PC-9 (cell line): Measurements from ENCODE around the gene BHLHE41. TPM values are rescaled to one million over a fixed set of nuclear protein-coding genes. Genes with fewer than 3 reads are reported as not detected.
A peak's percentile ranks its signal among the peaks of the same experiment; 100 is the strongest.

ENCODE experiments used
- BruUV-seq: library from RNA; stranded (reverse); fragments of 400-500 nt; replicated peaks from 2 replicates; lab custom pipeline; 2021; lab: Mats Ljungman, UMichigan
- CTCF ChIA-PET: fragments of 300-600 bp; sonication (Branson Sonifier 250); formaldehyde crosslinking; loops from one replicate; lab custom pipeline; 2022; ENCODE audit warnings: antibody characterized with exemption; lab: Charles Lee
- POLR2A ChIA-PET: fragments of 300-600 bp; sonication (Branson Sonifier 250); formaldehyde crosslinking; loops from one replicate; lab custom pipeline; 2022; ENCODE audit warnings: antibody characterized with exemption; ENCODE audit not compliant: unreplicated experiment; lab: Charles Lee
- DNase-seq, 2 experiments: peaks; one replicate each; pipeline versions ENCODE4 v3.0.0 to v3.0.0-alpha.2; 2015 to 2022; ENCODE audit warnings: mixed read lengths in 1 of 2
- H2AFZ ChIP-seq: fragments of 200-600 bp; sonication (generic); 2 replicates; pipeline ENCODE4 v1.8.1; 2017; ENCODE audit warnings: antibody characterized with exemption
- H3F3A ChIP-seq: fragments of 200-600 bp; sonication (generic); 2 replicates; pipeline ENCODE4 v1.8.1; 2017; ENCODE audit warnings: antibody characterized with exemption, mild to moderate bottlenecking, low read depth; ENCODE audit not compliant: insufficient read depth
- H3K27ac ChIP-seq: fragments of 200-600 bp; sonication (generic); 2 replicates; pipeline ENCODE4 v1.6.1; 2016; ENCODE audit warnings: mixed run types
- H3K27me3 ChIP-seq: fragments of 200-600 bp; sonication (generic); 2 replicates; pipeline ENCODE4 v1.6.1; 2016; ENCODE audit warnings: low read depth, mixed run types; ENCODE audit not compliant: insufficient read depth
- H3K36me3 ChIP-seq: fragments of 200-600 bp; sonication (generic); 2 replicates; pipeline ENCODE4 v1.6.1; 2016; ENCODE audit warnings: low read depth, mixed run types
- H3K4me1 ChIP-seq: fragments of 200-600 bp; sonication (generic); replicated peaks from 2 replicates; pipeline ENCODE4 v1.6.1; 2016; ENCODE audit warnings: mixed run types; ENCODE audit not compliant: insufficient read depth
- H3K4me2 ChIP-seq: fragments of 200-600 bp; sonication (generic); 2 replicates; pipeline ENCODE4 v1.6.1; 2017; ENCODE audit warnings: mixed run types
- H3K4me3 ChIP-seq: fragments of 200-600 bp; sonication (generic); 2 replicates; pipeline ENCODE4 v1.6.1; 2016; ENCODE audit warnings: mixed run types
- H3K79me2 ChIP-seq: fragments of 200-600 bp; sonication (generic); 2 replicates; pipeline ENCODE4 v1.6.1; 2017; ENCODE audit warnings: low read depth, mixed run types
- H3K9me2 ChIP-seq: fragments of 200-600 bp; sonication (generic); 2 replicates; pipeline ENCODE4 v1.8.1; 2017; ENCODE audit warnings: mild to moderate bottlenecking; ENCODE audit not compliant: insufficient read depth
- H3K9me3 ChIP-seq: fragments of 200-600 bp; sonication (generic); 2 replicates; pipeline ENCODE4 v1.8.1; 2016; ENCODE audit warnings: low read depth; ENCODE audit not compliant: insufficient read depth
- H4K20me1 ChIP-seq: fragments of 200-600 bp; sonication (generic); 2 replicates; pipeline ENCODE4 v1.8.1; 2017; ENCODE audit not compliant: insufficient read depth
- EZH2 ChIP-seq: fragments of 200-600 bp; sonication (generic); IDR thresholded peaks from 2 replicates; pipeline ENCODE4 v1.8.0; 2017; ENCODE audit warnings: antibody characterized with exemption, low read depth
- intact Hi-C: fragments of 100-400 bp; cut with micrococcal nuclease; formaldehyde crosslinking; loops from one replicate; pipeline ENCODE4 v1.10.0; 2022; ENCODE audit not compliant: unreplicated experiment
- total RNA-seq: library from RNA; stranded (reverse); gene quantifications from 2 replicates; pipeline ENCODE4 v1.2.3, GENCODE V29; 2021
- TF ChIP-seq, protein P1 (sequence below): fragments of 200-600 bp; sonication (generic); conservative IDR thresholded peaks from 2 replicates; pipeline ENCODE4 v1.6.1; 2017; ENCODE audit warnings: mixed run types, antibody characterized with exemption, mild to moderate bottlenecking, moderate library complexity

Gene BHLHE41
- total RNA-seq, 1 experiment from 2014 or later: 57.1 TPM

- Histone ChIP-seq H3K79me2 (no peaks in the 10 kb centered on the region), H3K4me3 (no peak overlapping the region), H2AFZ (no peak overlapping the region), H4K20me1 (no peaks in the 10 kb centered on the region), H3K36me3 (no peaks in the 10 kb centered on the region), H3F3A (peaks cover 17% of the 10 kb centered on the region), H3K27ac (no peak overlapping the region), H3K4me1 (peaks cover 30% of the 10 kb centered on the region), H3K27me3 (no peaks in the 10 kb centered on the region), H3K9me3 (no peaks in the 10 kb centered on the region), H3K4me2 (no peak overlapping the region), H3K9me2 (no peaks in the 10 kb centered on the region)
- CTCF ChIA-PET: interaction anchor here (0.6 to 0.7 kb wide), 2 partner anchors 13 to 38 kb away, joined by 3 read pairs; no protein-coding TSS in a partner anchor
- no peak for DNase-seq
- intact Hi-C loops: no loop called here
- BruUV-seq: no TSS peak
- TF ChIP-seq EZH2: no peak
- TF ChIP-seq, protein P1, sequence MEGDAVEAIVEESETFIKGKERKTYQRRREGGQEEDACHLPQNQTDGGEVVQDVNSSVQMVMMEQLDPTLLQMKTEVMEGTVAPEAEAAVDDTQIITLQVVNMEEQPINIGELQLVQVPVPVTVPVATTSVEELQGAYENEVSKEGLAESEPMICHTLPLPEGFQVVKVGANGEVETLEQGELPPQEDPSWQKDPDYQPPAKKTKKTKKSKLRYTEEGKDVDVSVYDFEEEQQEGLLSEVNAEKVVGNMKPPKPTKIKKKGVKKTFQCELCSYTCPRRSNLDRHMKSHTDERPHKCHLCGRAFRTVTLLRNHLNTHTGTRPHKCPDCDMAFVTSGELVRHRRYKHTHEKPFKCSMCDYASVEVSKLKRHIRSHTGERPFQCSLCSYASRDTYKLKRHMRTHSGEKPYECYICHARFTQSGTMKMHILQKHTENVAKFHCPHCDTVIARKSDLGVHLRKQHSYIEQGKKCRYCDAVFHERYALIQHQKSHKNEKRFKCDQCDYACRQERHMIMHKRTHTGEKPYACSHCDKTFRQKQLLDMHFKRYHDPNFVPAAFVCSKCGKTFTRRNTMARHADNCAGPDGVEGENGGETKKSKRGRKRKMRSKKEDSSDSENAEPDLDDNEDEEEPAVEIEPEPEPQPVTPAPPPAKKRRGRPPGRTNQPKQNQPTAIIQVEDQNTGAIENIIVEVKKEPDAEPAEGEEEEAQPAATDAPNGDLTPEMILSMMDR: no peak
- POLR2A ChIA-PET: interaction anchor here (0.5 kb wide), 1 partner anchor 234 kb away, joined by 3 read pairs; no protein-coding TSS in a partner anchor
Observed at GRCh38 chr12:26157001-26157400, 32.2 kb upstream of the BHLHE41 start.

- Histone ChIP-seq H3K27me3 (no peaks in the 10 kb centered on the region), H3K27ac (no peak overlapping the region), H2AFZ (no peak overlapping the region), H3K4me2 (no peak overlapping the region), H4K20me1 (no peaks in the 10 kb centered on the region), H3K36me3 (no peaks in the 10 kb centered on the region), H3K79me2 (no peaks in the 10 kb centered on the region), H3F3A (peaks cover 19% of the 10 kb centered on the region), H3K4me3 (no peak overlapping the region), H3K4me1 (peaks cover 37% of the 10 kb centered on the region), H3K9me2 (no peaks in the 10 kb centered on the region), H3K9me3 (no peaks in the 10 kb centered on the region)
- intact Hi-C loops: no loop called here
- BruUV-seq: no TSS peak
- ChIA-PET CTCF (interaction anchor here (0.7 kb wide), 1 partner anchor 13 kb away, joined by 3 read pairs; no protein-coding TSS in a partner anchor), POLR2A (interaction anchor here (0.7 kb wide), 1 partner anchor 28 kb away, joined by 4 read pairs; no protein-coding TSS in a partner anchor)
- TF ChIP-seq, protein P1: no peak
- no peak for TF ChIP-seq EZH2
- no peak for DNase-seq
Observed at GRCh38 chr12:26156201-26156871, 31.5 kb upstream of the BHLHE41 start.

- no peaks in the 10 kb centered on the region for H3K9me2 ChIP-seq
- peak; percentile 61 to 97 for DNase-seq
- TF ChIP-seq, protein P1: peak; percentile 43; the same call in 1 of the 2 replicates
- TF ChIP-seq EZH2: no peak
- peak overlapping the region; percentile 75 for H3K27ac ChIP-seq
- ChIA-PET POLR2A (interaction anchor here (0.6 to 1.0 kb wide), 11 partner anchors 9 to 679 kb away, joined by 3 to 10 read pairs (median 7); partner anchors contain the start of genes BHLHE41 and ITPR2), CTCF (interaction anchor here (0.8 to 1.0 kb wide), 5 partner anchors 25 to 499 kb away, joined by 3 to 6 read pairs (median 3); no protein-coding TSS in a partner anchor)
- no peaks in the 10 kb centered on the region for H3K79me2 ChIP-seq
- peak overlapping the region; percentile 31; the same call in 1 of the 2 replicates for H2AFZ ChIP-seq
- BruUV-seq: no TSS peak
- H3K36me3 ChIP-seq: no peaks in the 10 kb centered on the region
- intact Hi-C loops: loop anchor here (1.0 to 2.0 kb wide), 5 partner anchors 18 to 121 kb away; no protein-coding TSS in a partner anchor
- H3K27me3 ChIP-seq: no peaks in the 10 kb centered on the region
- H3K4me1 ChIP-seq: peaks cover 49% of the 10 kb centered on the region
- peaks cover 19% of the 10 kb centered on the region for H3F3A ChIP-seq
- no peaks in the 10 kb centered on the region for H3K9me3 ChIP-seq
- H3K4me2 ChIP-seq: peak overlapping the region; percentile 68
- H4K20me1 ChIP-seq: no peaks in the 10 kb centered on the region
- peak overlapping the region; percentile 17; the same call in 1 of the 2 replicates for H3K4me3 ChIP-seq
Observed at GRCh38 chr12:26153421-26154154, 28.8 kb upstream of the BHLHE41 start.
